H1 (cell line): Measurements from ENCODE around the gene EVI5. TPM values are rescaled to one million over a fixed set of nuclear protein-coding genes. Genes with fewer than 3 reads are reported as not detected.

Experiments used
- CTCF ChIA-PET: fragments of 300-600 bp; sonication (Branson Sonifier 250); formaldehyde crosslinking; loops from one replicate; lab custom pipeline; 2021; ENCODE audit not compliant: partially characterized antibody; lab: Charles Lee
- POLR2A ChIA-PET: fragments of 300-600 bp; sonication (Branson Sonifier 250); formaldehyde crosslinking; loops from one replicate; lab custom pipeline; 2021; ENCODE audit warnings: inconsistent platforms; ENCODE audit not compliant: partially characterized antibody; lab: Charles Lee
- DNase-seq, 2 experiments: peaks; one replicate each; pipeline versions ENCODE4 v3.0.0 to v3.0.0-alpha.2; 2010 to 2022; ENCODE audit warnings: low spot score in 2 of 2, low read depth in 1 of 2, mixed read lengths in 1 of 2
- FAIRE-seq: peaks from 2 replicates; lab custom pipeline; 2011; peaks lifted over from hg19 to GRCh38; lab: Jason Lieb, UNC
- H2AFZ ChIP-seq: 2 replicates; pipeline ENCODE4 v1.8.1; 2012; ENCODE audit warnings: low read length, inconsistent platforms
- H2AK5ac ChIP-seq: 2 replicates; pipeline ENCODE4 v1.6.1; 2013; ENCODE audit warnings: low read depth, low read length
- H2BK120ac ChIP-seq: replicated peaks from 2 replicates; pipeline ENCODE3; 2013; ENCODE audit warnings: low read depth, low read length, inconsistent platforms
- H2BK12ac ChIP-seq: 2 replicates; pipeline ENCODE4 v1.6.1; 2013; ENCODE audit warnings: low read depth, low read length
- H2BK15ac ChIP-seq: 2 replicates; pipeline ENCODE4 v1.6.1; 2013; ENCODE audit warnings: low read length
- H2BK20ac ChIP-seq: 2 replicates; pipeline ENCODE4 v1.6.1; 2013; ENCODE audit warnings: low read length
- H2BK5ac ChIP-seq: 2 replicates; pipeline ENCODE4 v1.6.1; 2013; ENCODE audit warnings: low read depth, low read length
- H3K14ac ChIP-seq: 2 replicates; pipeline ENCODE4 v1.6.1; 2013; ENCODE audit warnings: inconsistent platforms; ENCODE audit not compliant: insufficient read length
- H3K18ac ChIP-seq: 2 replicates; pipeline ENCODE4 v1.6.1; 2013; ENCODE audit warnings: low read length; ENCODE audit errors: extremely low read depth
- H3K23ac ChIP-seq: 2 replicates; pipeline ENCODE4 v1.6.1; 2013; ENCODE audit warnings: inconsistent platforms; ENCODE audit not compliant: insufficient read length
- H3K23me2 ChIP-seq: 2 replicates; pipeline ENCODE4 v1.6.1; 2013; ENCODE audit warnings: low read depth, low read length
- H3K27ac ChIP-seq: 2 replicates; pipeline ENCODE4 v1.6.1; 2011; ENCODE audit warnings: low read depth, low read length, inconsistent platforms
- H3K27me3 ChIP-seq, 4 experiments: replicated peaks in 1 of 4; 1 replicate in 1 of 4; 2 replicates in 3 of 4; pipeline versions ENCODE4 v1.6.1 to v1.8.1; 2011 to 2013; ENCODE audit warnings: low read length in 3 of 4, mild to moderate bottlenecking in 3 of 4, inconsistent platforms in 2 of 4, mixed read lengths in 2 of 4, moderate library complexity in 1 of 4; ENCODE audit not compliant: control insufficient read depth in 3 of 4, insufficient read depth in 3 of 4; ENCODE audit errors: extremely low read depth in 1 of 4
- H3K36me3 ChIP-seq, 4 experiments: 2 replicates each; pipeline versions ENCODE4 v1.6.1 to v1.8.1; 2011 to 2013; ENCODE audit warnings: mild to moderate bottlenecking in 4 of 4, low read length in 3 of 4, moderate library complexity in 2 of 4, control low read depth in 1 of 4, inconsistent platforms in 1 of 4; ENCODE audit not compliant: insufficient read depth in 4 of 4, control insufficient read depth in 2 of 4
- H3K4ac ChIP-seq: replicated peaks from 2 replicates; pipeline ENCODE3; 2013; ENCODE audit warnings: low read length, low read depth, mixed read lengths, inconsistent platforms; ENCODE audit not compliant: insufficient read length
- H3K4me1 ChIP-seq, 4 experiments: replicated peaks in 1 of 4; 1 replicate in 1 of 4; 2 replicates in 3 of 4; pipeline versions ENCODE4 v1.6.1 to v1.8.1; 2011 to 2013; ENCODE audit warnings: low read length in 3 of 4, inconsistent platforms in 2 of 4, mixed read lengths in 1 of 4; ENCODE audit not compliant: insufficient read depth in 4 of 4, control insufficient read depth in 3 of 4
- H3K4me2 ChIP-seq, 2 experiments: 2 replicates each; pipeline versions ENCODE4 v1.6.1 to v1.8.1; 2011 to 2013; ENCODE audit warnings: low read depth in 2 of 2, low read length in 2 of 2, control low read depth in 1 of 2, inconsistent platforms in 1 of 2, mild to moderate bottlenecking in 1 of 2; ENCODE audit not compliant: insufficient read depth in 1 of 2
- H3K4me3 ChIP-seq, 4 experiments: fragments of 200-600, 300-600 bp in 1 of 4; sonication (generic), shearing (Covaris generic), sonication (Bioruptor Twin) in 1 of 4; 2 replicates each; pipeline versions ENCODE4 v1.5.1 to v1.8.1; 2011 to 2016; ENCODE audit warnings: low read length in 4 of 4, low read depth in 3 of 4, control low read depth in 2 of 4, inconsistent platforms in 2 of 4, mild to moderate bottlenecking in 2 of 4, mixed read lengths in 1 of 4, moderate library complexity in 1 of 4; ENCODE audit not compliant: insufficient read depth in 2 of 4; ENCODE audit errors: extremely low read depth in 1 of 4
- H3K56ac ChIP-seq: replicated peaks from 2 replicates; pipeline ENCODE3; 2013; ENCODE audit warnings: low read depth, mild to moderate bottlenecking, mixed read lengths, low read length, inconsistent platforms; ENCODE audit not compliant: insufficient read length
- H3K79me1 ChIP-seq: 2 replicates; pipeline ENCODE4 v1.6.1; 2013; ENCODE audit warnings: low read depth, low read length, control low read depth
- H3K79me2 ChIP-seq, 2 experiments: 2 replicates each; pipeline versions ENCODE4 v1.6.1 to v1.8.1; 2012 to 2013; ENCODE audit warnings: low read length in 2 of 2, mild to moderate bottlenecking in 2 of 2, inconsistent platforms in 1 of 2; ENCODE audit not compliant: insufficient read depth in 2 of 2, control insufficient read depth in 1 of 2
- H3K9ac ChIP-seq, 4 experiments: replicated peaks in 1 of 4; 1 replicate in 1 of 4; 2 replicates in 3 of 4; pipeline versions ENCODE4 v1.6.1 to v1.8.1; 2011 to 2013; ENCODE audit warnings: low read depth in 3 of 4, low read length in 3 of 4, control low read depth in 2 of 4, mild to moderate bottlenecking in 2 of 4, moderate library complexity in 2 of 4, inconsistent platforms in 1 of 4; ENCODE audit errors: extremely low read depth in 1 of 4
- H3K9me3 ChIP-seq, 2 experiments: 2 replicates each; pipeline versions ENCODE4 v1.6.1 to v1.8.1; 2012 to 2013; ENCODE audit warnings: mild to moderate bottlenecking in 2 of 2, moderate library complexity in 2 of 2, control low read depth in 1 of 2, inconsistent platforms in 1 of 2, low read depth in 1 of 2, low read length in 1 of 2, mixed read lengths in 1 of 2; ENCODE audit not compliant: insufficient read depth in 2 of 2
- H4K20me1 ChIP-seq, 2 experiments: replicated peaks in 1 of 2; 2 replicates each; pipeline versions ENCODE3 to v1.8.1; 2011 to 2013; ENCODE audit warnings: inconsistent platforms in 2 of 2, low read length in 2 of 2, mild to moderate bottlenecking in 1 of 2; ENCODE audit not compliant: insufficient read depth in 2 of 2, control insufficient read depth in 1 of 2
- H4K5ac ChIP-seq: 2 replicates; pipeline ENCODE4 v1.6.1; 2013; ENCODE audit warnings: low read length, low read depth, mixed read lengths, inconsistent platforms; ENCODE audit not compliant: insufficient read length
- H4K8ac ChIP-seq: 2 replicates; pipeline ENCODE4 v1.8.0; 2013; ENCODE audit warnings: mild to moderate bottlenecking, moderate library complexity, low read length, inconsistent platforms; ENCODE audit not compliant: insufficient read depth; ENCODE audit errors: extremely low read depth
- H4K91ac ChIP-seq: replicated peaks from 2 replicates; pipeline ENCODE3; 2013; ENCODE audit warnings: low read length, mixed read lengths, inconsistent platforms; ENCODE audit not compliant: insufficient read length
- CBX5 ChIP-seq: fragments of 300-800, 300-1000 bp; sonication (generic); IDR thresholded peaks from 2 replicates; pipeline ENCODE4 v1.7.1; 2016; ENCODE audit warnings: antibody characterized with exemption, low read length, low read depth
- CEBPB ChIP-seq: IDR thresholded peaks from 2 replicates; pipeline ENCODE4 v1.6.1; 2012; ENCODE audit warnings: low read depth, low read length
- EZH2 ChIP-seq: fragments of 200-600 bp; sonication (generic); IDR thresholded peaks from 2 replicates; pipeline ENCODE4 v1.7.1; 2012; ENCODE audit warnings: low read depth, mild to moderate bottlenecking, moderate library complexity, low read length, inconsistent platforms; ENCODE audit not compliant: severe bottlenecking
- HDAC2 ChIP-seq, 2 experiments: fragments of 300-600 bp in 1 of 2; sonication (generic) in 1 of 2; IDR thresholded peaks; 2 replicates each; pipeline ENCODE4 v1.6.1; 2011 to 2012; ENCODE audit warnings: low read depth in 2 of 2, low read length in 2 of 2, mild to moderate bottlenecking in 2 of 2, moderate library complexity in 2 of 2, borderline replicate concordance in 1 of 2, inconsistent platforms in 1 of 2
- KDM4A ChIP-seq: IDR thresholded peaks from one replicate; pipeline ENCODE4 v1.7.1; 2012; ENCODE audit warnings: low read depth, mild to moderate bottlenecking, moderate library complexity, low read length, inconsistent platforms; ENCODE audit not compliant: severe bottlenecking
- KDM5A ChIP-seq: fragments of 200-600 bp; IDR thresholded peaks from 2 replicates; pipeline ENCODE4 v1.7.1; 2012; ENCODE audit warnings: mild to moderate bottlenecking, low read length, inconsistent platforms, mixed read lengths
- RXRA ChIP-seq: IDR thresholded peaks from 2 replicates; pipeline ENCODE4 v1.6.1; 2011; ENCODE audit warnings: low read depth, mild to moderate bottlenecking, low read length, moderate library complexity; ENCODE audit not compliant: insufficient read depth
- SAP30 ChIP-seq: fragments of 300-600 bp; sonication (generic); IDR thresholded peaks from 2 replicates; pipeline ENCODE4 v1.7.1; 2012; ENCODE audit warnings: low read length, moderate library complexity, mild to moderate bottlenecking, inconsistent platforms; ENCODE audit not compliant: insufficient read depth, insufficient replicate concordance
- SIN3A ChIP-seq, 2 experiments: IDR thresholded peaks in 1 of 2; conservative IDR thresholded peaks in 1 of 2; 2 replicates each; pipeline ENCODE4 v1.6.1; 2011 to 2012; ENCODE audit warnings: low read length in 2 of 2, improper control_type of control experiment in 1 of 2, low read depth in 1 of 2, mild to moderate bottlenecking in 1 of 2
- SP1 ChIP-seq: IDR thresholded peaks from 2 replicates; pipeline ENCODE4 v1.6.1; 2011; ENCODE audit warnings: low read depth, low read length
- SUZ12 ChIP-seq: fragments of 200-600 bp; sonication (generic); IDR thresholded peaks from 2 replicates; pipeline ENCODE4 v1.6.1; 2012; ENCODE audit warnings: mild to moderate bottlenecking, inconsistent platforms, low read length, moderate library complexity, mixed read lengths
- TEAD4 ChIP-seq: IDR thresholded peaks from 2 replicates; pipeline ENCODE4 v1.6.1; 2012; ENCODE audit warnings: low read depth, low read length, inconsistent platforms, mixed read lengths
- YY1 ChIP-seq: IDR thresholded peaks from 2 replicates; pipeline ENCODE4 v1.6.1; 2011; ENCODE audit warnings: low read depth, mild to moderate bottlenecking, low read length
- ZNF274 ChIP-seq: IDR thresholded peaks from 2 replicates; pipeline ENCODE4 v1.7.0; 2012; ENCODE audit warnings: low read length, borderline replicate concordance; ENCODE audit errors: extremely low read depth
- WGBS, 2 experiments: shearing (Covaris generic) in 1 of 2; methylation state at CpG; one replicate each; pipeline versions ENCODE4 v1.1.6 to v1.1.7; 2013 to 2015; ENCODE audit warnings: low lambda C conversion rate in 2 of 2, mixed read lengths in 2 of 2, inconsistent platforms in 1 of 2, low coverage in 1 of 2, missing lambda C conversion rate in 1 of 2; ENCODE audit not compliant: insufficient replicate concordance in 2 of 2, insufficient coverage in 1 of 2, insufficient read length in 1 of 2; ENCODE audit errors: extremely low coverage in 1 of 2, missing lambda C conversion rate in 1 of 2; 5-methylcytosine and 5-hydroxymethylcytosine counted together
- polyA plus RNA-seq, 7 experiments: library from polyadenylated mRNA; depleted of rRNA in 3 of 7; stranded (reverse) in 5 of 7; unstranded in 2 of 7; fragments of >200 nt in 5 of 7; fragments of 200-250 nt in 2 of 7; gene quantifications; 1 replicate in 5 of 7; 2 replicates in 1 of 7; 4 replicates in 1 of 7; pipeline versions ENCODE4 v1.2.1 to v1.2.3, GENCODE V29; 2011 to 2013; ENCODE audit warnings: missing spikeins in 2 of 7, mixed read lengths in 2 of 7
- total RNA-seq: library from RNA; stranded (reverse); fragmentation: NEBNext Ultra II Directional; extraction: Animal tissue kit (Norgen Biotek cat#: 25700); gene quantifications from 2 replicates; pipeline ENCODE4 v1.2.1, GENCODE V29; 2021

Gene EVI5
- total and polyA plus RNA-seq, 2 of the 8 experiments (the other 6 are each of a cell fraction or from before 2014, with no cell fraction given) = 1.7 to 13.7 TPM

DNA sequence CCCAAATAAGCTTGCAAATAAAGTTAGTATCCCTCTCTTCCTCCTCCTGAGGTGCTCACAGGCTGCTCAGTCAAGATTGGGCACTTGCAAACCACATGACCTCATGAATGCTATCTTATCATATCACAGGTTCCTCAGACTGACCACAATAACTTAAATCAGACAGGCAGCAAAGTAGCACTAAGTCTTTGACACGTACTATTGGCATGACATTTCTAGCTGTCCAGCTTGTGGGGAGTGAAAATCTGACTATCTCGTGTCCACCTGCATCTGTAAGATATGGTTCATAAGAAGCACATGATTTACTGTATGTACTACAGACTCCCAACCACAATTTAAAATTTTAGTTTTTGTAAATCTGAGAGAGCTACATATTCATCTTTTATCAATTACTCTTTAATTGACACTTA is 240.1 kb downstream of the EVI5 start:
- CTCF ChIA-PET = interaction anchor here (0.6 kb wide), 1 partner anchor 40 kb away, joined by 3 read pairs; no protein-coding TSS in a partner anchor
- no peak for FAIRE-seq
- no peak for TF ChIP-seq EZH2
- no peak for TF ChIP-seq KDM5A
- TF ChIP-seq CEBPB = no peak
- TF ChIP-seq TEAD4 = no peak
- no peak for TF ChIP-seq SAP30
- TF ChIP-seq SIN3A (conservative IDR thresholded peaks at IDR 0.05 in 1 of 2, IDR thresholded peaks at IDR 0.05 in 1 of 2; ENCODE audit: low read depth in 1 of 2, low read length in 2 of 2) = no peak
- TF ChIP-seq SP1 = no peak
- no peak for TF ChIP-seq CBX5
- no peak for TF ChIP-seq YY1
- no peak for TF ChIP-seq RXRA
- no peak for TF ChIP-seq HDAC2 (IDR thresholded peaks at IDR 0.05; ENCODE audit: borderline replicate concordance in 1 of 2, low read depth in 2 of 2, low read length in 2 of 2)
- no peak for TF ChIP-seq SUZ12
- no peak for TF ChIP-seq KDM4A
- no peak for TF ChIP-seq ZNF274

More for the DNA sequence above, 240.1 kb downstream of the EVI5 start:
- Histone ChIP-seq H3K9ac (no peak overlapping the region), H3K4ac (no peak overlapping the region), H3K14ac (no peak overlapping the region), H2BK120ac (no peak overlapping the region), H3K79me1 (no peaks in the 10 kb centered on the region), H2BK5ac (no peak overlapping the region), H3K4me3 (no peak overlapping the region), H3K9me3 (no peaks in the 10 kb centered on the region), H3K27ac (no peak overlapping the region), H2BK20ac (no peak overlapping the region), H3K4me1 (no peaks in the 10 kb centered on the region), H3K79me2 (no peaks in the 10 kb centered on the region), H3K4me2 (no peak overlapping the region), H3K18ac (no peak overlapping the region), H4K5ac (no peak overlapping the region), H2BK12ac (no peak overlapping the region), H2AK5ac (no peak overlapping the region), H3K23me2 (no peaks in the 10 kb centered on the region), H2BK15ac (no peak overlapping the region), H4K8ac (no peak overlapping the region), H2AFZ (no peak overlapping the region), H3K56ac (no peak overlapping the region), H3K27me3 (no peaks in the 10 kb centered on the region), H3K36me3 (no peaks in the 10 kb centered on the region), H4K20me1 (no peaks in the 10 kb centered on the region), H3K23ac (no peak overlapping the region), H4K91ac (no peak overlapping the region)
- POLR2A ChIA-PET = no interaction called here
- WGBS, 2 experiments = 100% methylated on average over 2 of the region's 2 CpGs; no CpG with 5 or more reads in 1 of the 2 experiments
- no peak for DNase-seq
